ENCODE results near the gene GRK5.

The GRK5 gene

DNA sequence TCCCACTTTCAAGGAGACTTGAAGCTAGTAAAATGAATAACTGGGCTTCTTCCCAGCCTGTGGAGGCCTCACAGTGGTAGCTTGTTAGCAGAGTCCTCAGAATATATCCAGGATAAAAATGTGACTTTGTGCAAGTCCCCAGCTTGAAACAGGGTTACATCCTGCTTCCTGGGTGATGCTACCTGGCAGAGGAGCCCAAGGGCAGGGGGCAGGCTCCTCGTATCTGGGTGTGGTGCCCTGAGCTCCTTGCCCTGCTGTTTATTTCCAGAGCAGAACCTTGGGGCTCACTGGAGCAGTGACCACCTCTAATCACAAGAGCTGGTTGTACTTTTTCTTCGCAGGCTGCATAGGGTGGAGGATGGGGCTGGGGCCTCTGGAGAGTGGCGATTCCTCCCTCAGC lies 94.8 kb downstream of the GRK5 start:
- DNase-seq = no peak

- no peak for DNase-seq
Measured at GRCh38 chr10:119302591-119303253, 95.4 kb downstream of the GRK5 start.

DNA sequence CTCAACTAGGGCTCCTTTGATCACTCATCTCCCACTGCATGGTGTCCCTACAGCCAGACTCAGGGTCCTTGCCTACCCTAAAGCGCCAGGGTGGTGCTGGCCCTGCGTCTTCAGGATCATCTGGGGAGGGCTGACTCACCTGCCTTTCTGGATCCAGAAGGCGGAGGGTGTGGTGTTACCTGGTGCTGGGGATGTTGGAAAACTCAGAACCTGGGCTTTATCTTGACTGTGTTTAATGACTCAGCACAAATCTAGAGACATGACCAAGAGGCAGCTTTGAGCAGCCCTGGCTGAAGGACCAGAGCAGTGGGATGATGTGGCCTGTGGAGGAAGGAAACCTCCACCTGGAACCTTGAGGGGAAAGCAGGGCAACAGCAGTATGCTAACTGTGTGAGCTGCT lies 96.5 kb downstream of the GRK5 start:
- DNase-seq = no peak

DNA sequence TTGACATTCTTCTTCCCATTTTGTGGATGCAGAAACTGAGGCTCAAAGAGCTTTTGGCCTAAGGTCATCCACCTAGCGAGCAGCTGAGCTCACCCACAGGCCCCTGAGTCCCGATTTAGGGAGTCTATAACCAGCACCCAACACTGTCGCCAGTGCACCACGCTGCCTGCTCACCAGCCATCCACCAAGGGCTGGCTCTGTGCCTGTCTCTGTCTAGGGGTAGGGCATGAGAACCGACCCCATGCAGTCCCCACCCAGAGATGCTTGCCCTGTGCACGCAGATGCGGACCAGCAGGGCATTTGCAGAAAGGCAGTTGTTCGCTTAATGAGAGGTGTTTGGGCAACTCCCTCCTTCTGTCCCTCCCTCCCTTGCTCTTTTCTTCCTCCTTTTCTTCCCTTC lies 97.2 kb downstream of the GRK5 start:
- DNase-seq = no peak

DNA sequence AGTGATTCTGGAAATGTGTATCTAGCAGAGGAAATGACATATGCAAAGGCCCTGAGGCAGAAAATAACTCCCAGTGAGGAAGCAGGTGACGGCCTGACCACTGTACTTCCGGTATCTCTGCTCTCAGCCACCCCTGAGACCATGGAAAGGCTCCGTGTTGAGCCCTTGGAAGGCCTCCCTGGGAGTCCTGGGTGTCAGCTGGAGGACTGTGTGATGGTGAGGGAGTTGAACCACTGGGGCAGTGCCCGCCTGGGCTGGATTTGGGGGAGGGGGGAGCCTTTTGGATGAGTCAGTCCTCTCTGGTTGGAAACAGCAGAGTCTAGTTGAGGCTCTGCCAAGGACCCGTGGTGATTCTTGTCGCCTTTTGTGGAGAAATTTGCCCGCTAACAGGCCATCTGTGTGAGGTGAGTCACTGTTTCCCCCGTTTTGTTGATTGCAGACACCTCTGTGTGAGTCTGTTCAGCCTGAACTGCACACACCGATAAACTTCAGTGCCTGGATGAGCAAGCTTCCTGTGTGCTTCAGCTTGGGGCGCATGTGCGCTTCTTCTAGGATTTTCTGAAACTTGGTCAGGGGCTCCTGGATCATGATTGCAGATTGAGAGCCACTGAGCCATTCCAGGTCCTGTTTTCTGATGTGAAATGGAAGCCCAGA lies 98.6 kb downstream of the GRK5 start:
- peak; percentile 48 to 73 (median 50) for DNase-seq

DNA sequence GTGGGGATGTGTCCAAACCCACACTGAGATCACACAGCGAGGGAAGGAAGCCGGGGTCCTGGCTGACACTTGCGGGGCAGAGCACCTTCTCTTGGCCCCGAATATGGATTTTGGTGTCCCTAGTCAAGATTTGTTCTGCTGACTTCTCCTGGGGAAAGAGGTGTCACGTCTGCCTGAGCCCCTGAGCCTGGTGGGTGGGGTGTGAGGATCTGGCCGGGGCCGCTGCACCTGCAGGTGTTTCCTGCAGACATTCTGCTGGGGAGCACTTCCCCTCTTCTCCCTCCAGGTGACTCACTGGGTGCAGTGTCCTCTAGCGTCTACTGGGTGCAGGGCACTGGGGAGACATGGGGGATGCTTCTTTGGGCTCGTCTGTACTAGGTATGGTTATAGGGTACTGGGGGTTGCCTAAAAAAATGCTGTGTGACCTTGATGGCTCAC lies 99.2 kb downstream of the GRK5 start:
- DNase-seq = no peak

GRCh38 chr10:119306986-119307392 lies 99.6 kb downstream of the GRK5 start:
- peak in 2 of 3 donors; percentile 28 to 33 for DNase-seq

DNA sequence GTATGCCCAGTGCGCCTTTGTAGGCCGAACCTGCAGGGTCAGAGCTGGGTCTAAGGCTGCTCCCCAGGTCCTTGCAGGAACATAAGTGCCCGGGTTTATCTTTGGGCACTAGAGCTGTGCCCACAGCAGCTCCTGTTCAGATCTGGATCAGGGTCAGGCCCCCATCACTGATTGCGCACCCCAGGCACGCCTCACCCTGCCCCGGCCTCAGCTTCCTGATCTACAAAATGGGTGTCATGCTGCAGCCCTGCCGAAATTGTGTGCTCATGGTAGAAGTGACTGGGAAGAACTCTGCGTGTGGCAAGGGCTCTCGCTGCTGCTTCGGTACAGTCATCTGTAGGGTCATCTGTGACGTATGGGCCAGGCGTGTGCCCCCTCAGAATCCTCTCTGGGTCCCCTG lies 100.7 kb downstream of the GRK5 start:
- no peak for DNase-seq

GRCh38 chr10:119308551-119309422 lies 101.4 kb downstream of the GRK5 start:
- no peak for DNase-seq

- no peak for DNase-seq
Measured at GRCh38 chr10:119309423-119309770, 102.0 kb downstream of the GRK5 start.

DNA sequence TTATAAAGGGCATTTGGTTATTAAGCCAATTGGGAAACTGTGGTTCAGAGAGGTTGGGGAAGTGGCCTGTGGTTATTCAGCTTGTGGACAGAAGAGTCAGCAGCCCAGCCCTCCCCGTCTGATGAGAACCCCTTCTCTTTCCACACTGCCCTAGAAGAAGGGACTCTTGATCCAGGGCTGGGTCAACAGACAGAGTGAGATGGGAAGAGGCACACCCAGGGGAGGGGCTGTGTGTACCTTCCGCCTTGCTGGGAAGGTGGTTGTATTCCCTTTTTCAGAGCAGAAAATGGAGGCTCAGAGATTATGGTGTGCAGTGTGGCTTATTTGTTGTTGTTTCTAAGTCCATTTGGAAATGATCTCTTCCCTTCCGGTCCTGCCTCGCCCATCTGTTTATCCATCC lies 103.4 kb downstream of the GRK5 start:
- DNase-seq = no peak

DNA sequence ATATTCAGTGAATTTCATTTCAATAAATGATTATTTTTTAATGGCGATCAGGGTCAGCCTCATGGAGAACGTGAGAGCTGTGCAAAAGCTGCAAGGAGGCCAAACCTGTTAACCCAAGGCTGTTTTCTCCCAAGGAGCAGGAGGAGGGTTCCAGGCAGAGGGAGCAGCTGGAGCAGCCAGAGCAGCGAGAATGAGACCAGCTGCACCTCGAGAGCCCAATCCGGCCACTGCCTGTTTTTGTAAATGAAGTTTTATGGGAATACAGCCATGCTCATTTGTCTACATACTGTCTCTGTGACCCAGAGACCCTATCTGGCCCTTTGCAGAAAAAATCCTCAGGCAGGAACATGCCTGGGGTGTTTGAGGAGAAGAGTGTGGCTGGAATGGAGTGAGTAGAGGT lies 104.9 kb downstream of the GRK5 start:
- DNase-seq = no peak

DNA sequence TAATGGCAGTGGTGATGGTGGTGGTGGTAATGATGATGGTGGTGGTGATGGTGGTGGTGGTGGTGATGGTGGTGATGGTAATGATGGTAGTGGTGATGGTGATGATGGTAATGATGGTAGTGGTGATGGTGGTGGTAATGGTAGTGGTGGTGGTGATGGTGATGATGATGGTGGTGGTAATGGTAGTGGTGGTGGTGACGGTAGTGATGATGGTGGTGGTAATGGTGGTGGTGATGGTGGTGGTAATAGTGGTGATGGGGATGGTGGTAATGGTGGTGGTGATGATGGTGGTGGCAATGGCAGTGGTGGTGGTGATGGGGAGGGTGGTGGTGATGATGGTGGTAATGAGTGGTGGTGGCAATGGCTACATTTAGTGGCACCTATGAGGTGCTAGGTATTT lies 105.7 kb downstream of the GRK5 start:
- DNase-seq = no peak

DNA sequence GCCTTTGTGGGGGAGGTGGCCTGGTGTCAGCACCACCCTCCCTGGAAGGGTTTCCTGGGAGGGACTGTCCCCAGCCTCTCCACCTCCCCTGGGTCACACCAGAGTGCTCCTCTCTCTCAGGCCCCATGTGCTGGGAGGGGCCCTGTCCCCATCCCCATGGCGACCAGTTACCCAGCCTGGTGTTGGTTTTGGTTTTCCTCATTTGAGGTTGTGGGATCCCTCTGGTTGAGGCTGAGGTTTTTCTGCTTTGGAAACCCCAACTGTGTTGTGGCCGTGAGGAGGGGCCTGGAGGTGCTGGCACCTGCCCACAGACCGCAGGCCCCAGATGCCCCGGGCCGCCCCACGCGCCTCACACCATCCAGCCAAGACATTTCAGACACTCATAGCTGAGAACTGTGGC lies 106.3 kb downstream of the GRK5 start:
- no peak for DNase-seq

DNA sequence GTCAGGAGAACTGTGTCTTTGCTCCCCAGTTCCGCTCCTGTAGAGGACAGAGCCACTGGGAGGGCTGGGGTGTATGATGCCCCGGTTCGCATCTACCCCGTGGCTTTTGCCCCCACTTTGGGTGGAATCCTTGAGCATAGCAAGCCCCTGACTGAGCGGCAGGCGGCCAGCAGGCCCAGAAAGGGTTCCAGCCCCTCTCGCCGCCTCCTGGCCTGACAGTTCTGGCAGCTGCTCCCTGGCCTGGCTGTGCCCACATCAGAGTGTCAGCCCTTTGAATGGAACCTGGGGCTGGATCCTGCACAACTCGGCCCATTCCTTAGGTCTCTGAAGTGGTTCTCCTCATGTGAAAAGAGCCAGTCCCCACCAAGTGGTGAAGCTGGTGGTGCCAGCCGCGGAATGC lies 106.7 kb downstream of the GRK5 start:
- no peak for DNase-seq

- DNase-seq = no peak
Measured at GRCh38 chr10:119314486-119314885, 107.1 kb downstream of the GRK5 start.

- peak; percentile 45 to 60 (median 46) for DNase-seq
Measured at GRCh38 chr10:119315128-119316001, 108.0 kb downstream of the GRK5 start.

GRCh38 chr10:119316002-119316358 lies 108.6 kb downstream of the GRK5 start:
- DNase-seq = no peak

GRCh38 chr10:119316729-119317097 lies 109.3 kb downstream of the GRK5 start:
- no peak for DNase-seq

DNA sequence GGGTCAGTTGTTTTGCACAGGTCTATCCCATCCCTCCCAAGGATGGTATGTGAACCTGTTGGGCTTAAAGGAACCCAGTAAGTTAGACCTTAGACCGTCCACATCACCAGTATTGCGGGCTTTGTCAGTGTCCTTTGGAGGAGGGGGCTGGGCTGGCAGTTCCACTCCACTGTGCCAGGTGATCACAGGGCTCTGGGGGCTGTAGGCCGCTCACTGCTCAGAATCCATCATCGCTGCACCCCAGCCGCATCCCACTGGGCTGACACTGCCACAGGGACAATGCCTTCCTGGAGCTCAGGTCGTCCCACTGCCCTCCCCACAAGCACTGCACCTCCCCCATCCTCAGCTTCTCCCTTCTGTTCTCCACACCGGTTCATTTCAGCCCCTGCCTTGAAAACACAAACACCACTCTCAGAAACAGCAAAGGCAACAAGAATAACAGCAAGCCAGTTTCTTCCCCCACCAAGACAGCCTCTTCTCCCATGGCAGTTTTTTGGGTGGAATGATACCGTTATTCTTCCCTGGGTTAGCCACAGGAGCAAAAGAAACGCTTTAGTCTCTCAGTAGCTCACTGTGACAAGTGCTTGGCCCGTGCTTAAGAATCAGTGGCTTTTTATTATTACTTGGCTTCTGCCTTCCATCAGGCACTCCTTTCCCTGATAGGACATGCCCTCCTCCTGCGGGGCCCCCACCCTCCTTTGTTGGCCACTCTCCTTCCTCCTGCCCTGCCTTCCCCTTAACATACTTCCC lies 111.2 kb downstream of the GRK5 start:
- no peak for DNase-seq

- no peak for DNase-seq
Measured at GRCh38 chr10:119319161-119319919, 112.0 kb downstream of the GRK5 start.

DNA sequence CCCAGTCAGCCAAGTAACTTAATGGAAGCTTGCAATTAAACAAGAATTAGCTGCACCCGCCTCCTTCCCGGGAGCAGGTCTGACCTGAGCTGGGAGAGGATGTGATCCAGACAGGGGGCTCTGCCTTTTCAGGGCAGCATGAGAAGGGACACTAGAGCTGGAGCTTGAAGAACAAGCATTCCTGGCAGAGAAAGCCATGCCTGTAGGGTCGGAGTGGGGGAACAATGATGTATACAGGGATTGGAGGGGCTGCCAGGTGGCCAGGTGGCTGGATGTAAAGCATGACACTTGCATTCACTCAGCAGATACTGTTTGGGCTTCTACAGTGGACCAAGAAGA lies 112.5 kb downstream of the GRK5 start:
- no peak for DNase-seq
